GM12891 (cell line): Measurements from ENCODE around the gene EFCAB11.

Source experiments
- POLR2A ChIP-seq: IDR thresholded peaks from 2 replicates; pipeline ENCODE4 v1.6.1; 2011; ENCODE audit warnings: low read depth, low read length, control low read depth
- POLR2AphosphoS5 ChIP-seq: IDR thresholded peaks from 2 replicates; pipeline ENCODE4 v1.6.1; 2011; ENCODE audit warnings: low read depth, low read length, control low read depth

DNA sequence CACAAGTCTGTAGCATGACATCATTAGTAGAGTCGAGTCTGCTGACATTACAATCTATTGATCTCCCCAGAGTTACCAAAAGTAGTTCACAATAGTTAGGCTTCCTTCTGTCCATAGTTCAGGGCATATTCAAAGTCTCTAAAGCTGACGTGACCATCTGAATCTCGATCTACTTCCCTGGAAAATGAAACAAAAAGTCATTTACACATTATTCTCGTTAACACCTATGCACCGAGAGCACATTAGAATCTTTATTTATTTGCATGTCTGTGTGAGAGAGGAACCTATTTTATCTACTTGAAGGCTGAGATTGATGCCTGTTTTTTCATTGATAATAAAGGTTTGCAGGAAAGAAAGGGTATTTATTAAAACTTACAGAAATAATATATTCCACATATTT is 157.4 kb downstream of the EFCAB11 start:
- TF ChIP-seq POLR2AphosphoS5 = no peak
- no peak for TF ChIP-seq POLR2A
